ENCODE data around the gene UBR3.
"Not testable (repeated sequence)": the region's sequence is repeated elsewhere in the genome, so short reads cannot be mapped to it uniquely, and the experiment has no call there.

The UBR3 gene

DNA sequence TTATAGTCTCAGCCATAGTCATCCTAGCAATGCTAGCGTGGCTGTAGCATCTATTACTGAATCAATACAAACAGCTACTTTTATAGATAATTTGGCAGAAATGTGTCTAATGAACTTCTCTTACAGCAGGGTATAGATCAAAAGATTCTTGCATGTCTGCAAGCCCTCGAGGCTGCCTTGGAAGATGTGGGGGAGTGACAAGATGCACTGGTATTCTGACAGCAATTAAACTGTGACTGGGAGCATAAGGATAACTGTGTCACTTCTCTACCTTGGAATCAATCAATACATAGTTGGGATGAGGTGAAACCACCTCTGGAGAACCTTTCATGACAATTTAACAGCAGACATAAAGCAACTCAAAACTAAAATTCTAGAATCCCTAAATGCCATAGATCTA is 291.4 kb downstream of the UBR3 start:
- DNase-seq: no peak

- not testable (repeated sequence) for DNase-seq
Observed at GRCh38 chr2:170119326-170119725, 292.1 kb downstream of the UBR3 start.

DNA sequence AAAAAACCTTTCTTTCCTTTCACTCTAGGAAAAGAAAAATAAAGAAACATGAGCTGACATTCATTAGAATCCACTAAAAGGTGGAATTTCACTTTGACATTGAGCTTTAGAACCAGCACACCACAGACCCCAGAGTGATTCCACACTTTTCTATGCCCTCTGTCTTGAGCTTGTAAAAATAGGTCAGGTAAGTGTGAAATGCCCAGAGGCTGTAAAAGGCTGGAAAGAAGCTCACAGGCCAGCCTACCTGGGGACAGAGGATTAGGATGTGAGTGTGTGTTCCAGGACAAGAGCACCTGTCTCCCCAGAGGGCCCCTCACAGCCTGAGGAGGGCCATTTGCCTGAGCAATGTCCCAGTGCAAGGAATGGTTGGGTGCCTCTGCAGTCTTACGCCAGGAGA is 294.4 kb downstream of the UBR3 start:
- DNase-seq: no peak

GRCh38 chr2:170122883-170123547 is 295.8 kb downstream of the UBR3 start:
- peak; percentile 15 for DNase-seq

- peak; percentile 25 for DNase-seq
Observed at GRCh38 chr2:170123593-170123992, 296.3 kb downstream of the UBR3 start.

- DNase-seq: not testable (repeated sequence)
Observed at GRCh38 chr2:170126138-170126728, 299.0 kb downstream of the UBR3 start.
